HG03521 (cell line): ENCODE data around the gene ZBTB43.
"Not testable (repeated sequence)": the region's sequence is repeated elsewhere in the genome, so short reads cannot be mapped to it uniquely, and the experiment has no call there.

Experiments
- ATAC-seq: cut with Tn5 transposase; IDR thresholded peaks from one replicate; pipeline ENCODE4 v1.9.1; 2021; ENCODE audit warnings: mild to moderate bottlenecking, moderate library complexity; ENCODE audit not compliant: unreplicated experiment

Gene ZBTB43

GRCh38 chr9:126822873-126823272 is 18.0 kb downstream of the ZBTB43 start:
- no peak for ATAC-seq

DNA sequence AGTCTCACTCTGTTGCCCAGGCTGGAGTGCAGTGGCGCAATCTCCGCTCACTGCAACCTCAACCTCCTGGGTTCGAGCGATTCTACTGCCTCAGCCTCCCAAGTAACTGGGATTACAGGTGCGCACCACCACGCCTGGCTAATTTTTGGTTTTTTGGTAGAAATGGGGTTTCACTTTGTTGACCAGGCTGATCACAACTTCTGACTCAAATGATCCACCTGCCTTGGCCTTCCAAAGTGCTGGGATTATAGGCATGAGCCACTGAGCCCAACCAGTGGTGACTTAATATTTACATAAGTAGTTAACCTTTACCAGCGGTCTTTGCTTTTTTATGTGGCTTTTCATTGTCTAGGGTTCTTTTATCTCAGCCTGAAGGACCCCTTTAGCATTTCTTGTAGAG is 19.2 kb downstream of the ZBTB43 start:
- ATAC-seq, result not testable (repeated sequence)

GRCh38 chr9:126827227-126827626 is 22.4 kb downstream of the ZBTB43 start:
- no peak for ATAC-seq

GRCh38 chr9:126829035-126829434 is 24.2 kb downstream of the ZBTB43 start:
- ATAC-seq, result no peak

DNA sequence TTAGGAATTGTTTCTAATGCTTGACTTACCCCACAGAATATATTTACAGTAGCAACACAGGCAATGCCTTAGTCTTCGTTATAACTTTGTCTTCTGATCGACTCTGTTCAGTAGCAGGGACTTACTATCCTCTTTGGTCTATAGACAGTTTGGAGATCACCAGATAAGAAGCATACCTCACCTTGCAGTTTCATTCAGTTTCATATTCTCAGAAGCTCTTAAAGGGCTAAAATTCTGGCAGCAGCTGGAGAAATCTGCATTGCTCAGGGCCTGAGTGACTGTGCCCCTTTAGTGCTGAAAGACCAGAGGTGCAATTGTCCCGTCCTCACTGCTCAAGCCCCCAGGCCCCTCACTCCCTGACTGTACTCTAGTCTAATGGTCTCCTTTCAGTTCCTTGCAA is 26.0 kb downstream of the ZBTB43 start:
- no peak for ATAC-seq

DNA sequence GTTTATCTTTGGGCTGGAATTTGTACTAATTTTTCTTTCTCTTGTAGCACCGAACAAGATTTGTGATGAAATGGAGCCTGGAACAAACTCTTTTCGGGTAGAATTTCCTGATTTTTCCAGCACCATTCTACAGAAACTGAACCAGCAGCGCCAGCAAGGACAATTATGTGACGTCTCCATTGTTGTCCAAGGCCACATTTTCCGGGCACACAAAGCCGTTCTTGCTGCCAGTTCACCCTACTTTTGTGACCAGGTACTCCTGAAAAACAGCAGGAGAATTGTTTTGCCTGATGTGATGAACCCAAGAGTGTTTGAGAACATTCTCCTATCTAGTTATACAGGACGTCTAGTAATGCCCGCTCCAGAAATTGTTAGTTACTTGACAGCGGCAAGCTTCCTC is 27.6 kb downstream of the ZBTB43 start:
- no peak for ATAC-seq

DNA sequence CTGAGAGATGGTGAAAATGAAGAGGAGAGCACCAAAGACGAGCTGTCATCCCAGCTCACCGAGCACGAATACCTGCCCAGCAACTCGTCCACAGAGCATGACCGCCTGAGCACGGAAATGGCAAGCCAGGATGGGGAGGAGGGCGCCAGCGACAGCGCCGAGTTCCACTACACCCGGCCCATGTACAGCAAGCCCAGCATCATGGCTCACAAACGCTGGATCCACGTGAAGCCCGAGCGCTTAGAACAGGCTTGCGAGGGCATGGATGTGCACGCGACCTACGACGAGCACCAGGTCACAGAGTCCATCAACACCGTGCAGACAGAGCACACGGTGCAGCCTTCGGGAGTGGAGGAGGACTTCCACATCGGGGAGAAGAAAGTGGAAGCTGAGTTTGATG is 28.2 kb downstream of the ZBTB43 start:
- no peak for ATAC-seq

DNA sequence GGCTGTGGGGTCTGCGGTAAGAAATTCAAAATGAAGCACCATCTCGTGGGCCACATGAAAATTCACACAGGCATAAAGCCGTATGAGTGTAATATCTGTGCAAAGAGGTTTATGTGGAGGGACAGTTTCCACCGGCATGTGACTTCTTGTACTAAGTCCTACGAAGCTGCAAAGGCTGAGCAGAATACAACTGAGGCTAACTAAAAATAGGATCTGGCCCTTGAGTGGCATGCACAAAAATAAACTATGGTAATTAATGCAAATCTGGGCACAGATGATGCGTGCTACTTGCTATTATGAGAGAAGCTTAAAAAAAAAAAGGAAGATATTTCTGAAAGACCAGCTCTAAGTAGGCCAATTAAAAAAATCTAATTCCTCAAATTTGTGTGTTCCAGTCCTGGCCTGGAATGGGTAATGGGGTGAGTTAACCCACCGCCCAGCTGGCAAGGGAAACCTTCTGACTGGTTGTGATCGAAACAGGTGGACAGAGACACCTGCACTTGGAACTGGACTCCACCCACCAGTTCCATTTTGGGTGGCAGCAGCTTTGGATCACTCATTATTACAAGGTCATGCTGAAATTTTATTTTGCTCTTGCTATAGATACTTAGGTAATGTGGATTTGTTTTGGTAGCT is 29.0 kb downstream of the ZBTB43 start:
- ATAC-seq, result no peak

- ATAC-seq, result no peak
Observed at GRCh38 chr9:126834672-126835071, 29.8 kb downstream of the ZBTB43 start.

- no peak for ATAC-seq
Observed at GRCh38 chr9:126836216-126836615, 31.4 kb downstream of the ZBTB43 start.

DNA sequence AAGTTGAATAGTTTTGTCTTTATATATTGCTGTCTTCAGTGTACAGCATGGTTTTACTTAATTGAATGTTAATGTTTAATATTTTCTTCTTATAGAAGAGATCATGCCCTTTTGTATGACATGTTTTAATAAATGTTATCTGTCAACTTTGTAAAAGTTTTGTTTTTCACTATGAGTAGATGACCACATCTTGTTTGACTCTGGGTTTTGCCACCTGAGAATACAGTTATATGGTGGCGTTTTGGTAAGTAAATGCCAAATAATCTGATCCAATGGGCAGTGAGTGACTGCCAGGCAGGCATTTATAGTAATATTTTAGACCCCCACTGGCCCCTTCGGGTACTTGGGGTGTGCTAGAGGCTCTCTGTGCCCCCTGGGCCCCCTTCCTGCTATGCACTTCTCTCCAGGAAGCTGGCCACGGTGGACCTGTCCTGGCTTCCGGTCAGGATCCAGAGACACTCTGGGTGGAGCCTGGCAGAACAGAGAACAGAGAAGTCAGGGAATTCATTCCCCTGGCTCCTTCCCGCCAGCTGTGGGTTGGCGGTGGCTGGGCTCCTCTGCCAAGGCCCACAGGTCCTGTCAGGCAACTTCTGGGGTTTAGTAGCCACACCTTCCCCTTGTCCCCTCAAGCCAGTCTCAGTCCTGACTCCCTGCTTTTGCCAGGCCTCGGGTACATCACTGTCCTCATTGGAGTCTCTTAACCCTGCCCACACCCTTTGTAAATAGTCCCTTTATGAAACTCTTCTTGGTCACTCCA is 33.4 kb downstream of the ZBTB43 start:
- ATAC-seq, result no peak

DNA sequence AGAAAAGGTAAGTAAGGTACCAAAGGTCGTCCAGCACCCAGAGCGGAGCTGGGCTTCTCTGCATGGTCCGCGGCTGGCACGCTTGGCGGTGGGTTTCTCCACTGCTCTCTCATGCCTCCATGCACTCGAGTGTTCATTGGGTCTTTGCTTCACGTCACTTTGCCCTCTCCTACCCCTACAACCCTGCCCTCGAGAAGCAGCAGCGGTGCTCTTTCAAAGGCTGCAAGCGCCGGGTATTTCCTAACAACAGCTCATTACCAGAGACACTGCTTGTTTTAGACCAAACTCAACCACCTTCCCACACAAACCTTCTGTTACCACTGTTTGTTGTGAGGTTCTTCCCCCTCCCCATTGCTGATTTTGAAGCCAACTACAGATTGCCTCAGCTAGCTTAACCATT is 34.1 kb downstream of the ZBTB43 start:
- ATAC-seq, result no peak

- no peak for ATAC-seq
Observed at GRCh38 chr9:126839301-126839700, 34.5 kb downstream of the ZBTB43 start.

- ATAC-seq, result no peak
Observed at GRCh38 chr9:126842220-126842842, 37.5 kb downstream of the ZBTB43 start.

GRCh38 chr9:126842977-126843799 is 38.3 kb downstream of the ZBTB43 start:
- no peak for ATAC-seq

GRCh38 chr9:126844085-126844484 is 39.2 kb downstream of the ZBTB43 start:
- no peak for ATAC-seq

- no peak for ATAC-seq
Observed at GRCh38 chr9:126847051-126847450, 42.2 kb downstream of the ZBTB43 start.

- no peak for ATAC-seq
Observed at GRCh38 chr9:126849591-126850225, 44.9 kb downstream of the ZBTB43 start.

- no peak for ATAC-seq
Observed at GRCh38 chr9:126851286-126851880, 46.5 kb downstream of the ZBTB43 start.

DNA sequence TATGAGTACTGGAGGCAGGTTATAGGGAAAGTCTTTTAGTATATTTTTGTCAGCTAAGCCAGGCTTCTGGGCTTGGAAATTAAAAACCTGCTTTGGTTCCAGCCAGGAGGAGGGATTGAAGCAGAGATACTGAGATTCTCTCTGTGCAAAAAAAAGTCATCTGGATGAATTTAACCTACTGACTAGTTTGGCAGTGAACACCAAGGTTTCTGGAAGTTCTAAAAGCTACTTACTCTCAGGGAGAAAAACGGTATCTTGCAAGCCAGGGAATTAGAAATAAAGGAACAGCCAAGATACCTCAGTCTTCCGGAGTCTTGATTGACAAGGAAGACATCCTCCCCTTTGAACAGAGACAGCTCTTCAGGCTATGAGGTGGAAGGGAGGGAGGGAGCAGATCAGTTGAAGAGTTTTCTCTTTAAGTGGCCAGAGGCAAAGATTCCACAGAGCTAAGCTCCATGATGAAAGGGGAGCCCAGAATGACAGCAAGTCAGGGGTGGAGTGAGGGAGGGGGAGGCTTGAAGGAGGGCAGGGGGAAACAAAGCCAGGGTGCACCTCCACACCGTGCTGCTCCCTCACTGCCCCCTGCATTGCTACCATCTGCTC is 47.3 kb downstream of the ZBTB43 start:
- ATAC-seq, result no peak
